NCI-H510A (cell line): ENCODE results near the gene BCL6.
"Not testable (repeated sequence)": the region's sequence is repeated elsewhere in the genome, so short reads cannot be mapped to it uniquely, and the experiment has no call there.

ENCODE experiments used
- DNase-seq: peaks from one replicate; lab custom pipeline; 2025; lab: John Stamatoyannopoulos, UW

Gene BCL6

GRCh38 chr3:187713504-187713903 is 31.8 kb downstream of the BCL6 start:
- DNase-seq: no peak

DNA sequence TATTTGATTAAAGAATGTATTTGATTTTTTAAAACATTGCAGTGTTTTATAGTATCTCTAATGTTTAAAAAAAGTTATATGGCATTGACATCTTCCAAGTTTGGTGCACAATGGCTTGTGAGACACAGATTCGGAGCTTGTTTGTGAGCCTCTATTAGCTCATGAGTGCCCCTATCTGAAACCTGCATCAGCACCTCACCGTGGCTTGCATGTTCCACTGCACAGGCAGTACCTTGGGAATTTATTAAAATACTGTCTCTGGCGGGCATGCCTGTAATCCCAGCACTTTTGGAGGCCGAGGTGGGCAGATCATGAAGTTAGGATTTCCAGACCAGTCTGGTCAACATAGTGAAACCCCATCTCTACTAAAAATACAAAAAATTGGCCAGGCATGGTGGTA is 36.1 kb downstream of the BCL6 start:
- no peak for DNase-seq

- DNase-seq: no peak
These were observed 36.6 kb downstream of the BCL6 start for GRCh38 chr3:187708696-187709095.

- DNase-seq: no peak
These were observed 38.3 kb downstream of the BCL6 start for GRCh38 chr3:187706971-187707370.

GRCh38 chr3:187705164-187705563 is 40.1 kb downstream of the BCL6 start:
- DNase-seq: no peak

DNA sequence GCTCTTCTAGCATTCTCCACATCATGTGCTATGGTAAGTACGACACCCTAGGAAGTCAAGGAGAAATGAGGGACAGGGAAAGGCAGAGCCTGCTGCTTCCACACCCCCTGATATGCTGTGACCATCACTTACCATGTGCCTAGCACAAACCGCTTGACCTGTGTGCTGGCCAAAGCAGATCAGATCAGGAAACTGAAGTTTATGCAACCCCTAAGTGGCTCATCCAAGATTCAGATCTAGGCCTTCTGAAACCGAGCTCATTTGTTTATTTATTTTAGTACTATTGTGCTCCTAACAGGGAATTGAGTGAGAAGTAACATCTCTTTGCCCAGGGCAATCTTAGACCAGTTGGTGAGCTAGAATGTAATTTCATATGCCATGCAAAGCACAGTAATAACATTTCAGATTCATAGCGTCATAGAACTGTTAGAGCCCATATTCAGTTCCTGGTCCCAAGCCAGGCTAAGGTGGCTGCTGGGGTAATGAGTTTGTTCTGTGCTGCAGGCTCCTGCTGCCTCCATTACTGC is 42.7 kb downstream of the BCL6 start, which contains the start of gene RTP2:
TSS of gene RTP2 (minus strand) at position 51 of the 527 bp plus-strand sequence. CDS start 429 bp downstream, outside the sequence.
- no peak for DNase-seq

- no peak for DNase-seq
These were observed 45.0 kb downstream of the BCL6 start for GRCh38 chr3:187700249-187700648.

DNA sequence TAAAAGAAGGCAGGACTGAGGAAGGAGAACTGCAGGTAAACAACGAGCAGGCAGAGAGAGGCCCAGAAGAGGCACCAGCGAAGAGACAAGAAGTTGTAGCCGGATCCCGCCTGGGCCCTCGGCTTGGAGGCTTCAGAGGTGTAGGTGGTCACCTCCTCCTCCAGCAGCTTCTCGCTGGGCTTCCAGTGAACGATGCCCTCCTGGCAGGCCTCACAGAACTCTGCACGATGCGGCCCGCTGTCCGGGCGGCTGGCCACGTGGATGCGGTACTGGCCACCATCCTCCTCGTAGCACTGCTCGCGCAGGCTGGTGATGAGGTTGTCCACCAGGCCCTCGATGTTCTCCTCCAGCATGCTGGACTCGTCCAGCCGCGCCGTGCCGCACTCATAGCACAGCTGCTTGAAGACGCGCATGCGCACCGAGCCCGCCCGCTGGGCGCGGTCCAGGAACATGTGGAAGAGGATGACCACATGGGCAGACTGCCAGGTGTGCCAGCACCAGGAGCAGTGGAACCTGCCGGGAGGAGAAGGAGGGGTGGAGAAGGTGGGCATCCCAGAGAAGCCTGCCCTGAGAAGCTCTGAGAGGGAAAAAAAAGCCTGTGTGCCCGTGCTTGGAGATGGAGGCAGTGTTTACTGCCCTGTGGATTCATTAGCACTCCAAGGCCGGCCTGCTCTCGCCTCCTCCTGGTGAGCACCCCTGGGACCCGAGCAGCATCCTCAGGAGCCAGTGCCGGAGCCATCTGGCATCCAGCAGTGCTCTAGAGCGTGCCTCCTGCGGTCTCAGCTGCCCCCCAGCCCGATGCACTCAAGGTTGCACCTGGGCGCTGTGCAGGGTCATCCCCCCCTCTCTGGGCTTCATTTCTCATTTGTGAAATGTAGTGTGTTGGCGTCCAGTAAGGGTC is 46.5 kb downstream of the BCL6 start:
- DNase-seq: no peak

DNA sequence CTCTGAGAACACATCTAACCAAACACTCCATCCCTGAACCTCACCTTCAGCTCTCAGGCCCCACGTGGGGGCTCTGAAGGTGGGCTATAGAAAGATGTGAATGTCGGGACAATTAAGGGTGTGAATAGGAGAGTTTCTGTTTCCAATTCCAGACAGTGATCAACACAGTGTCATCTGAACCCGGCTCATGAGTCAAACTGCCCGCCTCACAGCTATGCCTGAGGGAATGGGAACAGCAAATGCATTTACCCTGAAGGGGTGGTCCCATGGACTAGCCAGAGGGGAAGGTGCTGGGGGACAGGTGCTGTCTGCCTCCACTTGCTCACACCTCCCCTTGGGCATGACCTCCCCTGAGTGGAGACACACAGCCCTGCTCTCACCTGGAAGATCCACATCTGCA is 49.2 kb downstream of the BCL6 start:
- no peak for DNase-seq

DNA sequence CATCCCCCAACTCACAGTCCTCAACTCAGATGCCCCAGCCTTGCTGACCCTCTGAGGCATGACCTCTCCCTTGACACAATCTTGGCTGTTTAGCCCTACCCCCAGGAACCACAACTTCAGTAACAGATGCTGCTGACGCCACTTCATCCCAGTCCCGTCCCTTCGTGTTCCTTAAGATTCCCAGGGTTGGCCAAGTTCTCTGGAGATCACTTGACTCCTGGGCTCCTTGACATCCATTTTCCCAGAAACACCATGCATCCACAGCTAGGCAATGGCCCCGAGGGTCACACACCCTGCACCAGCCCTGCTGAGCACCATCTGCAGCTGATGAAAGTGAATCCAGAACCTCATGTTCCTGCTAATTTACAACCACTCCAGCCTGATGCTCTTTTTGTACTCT is 49.8 kb downstream of the BCL6 start:
- DNase-seq: no peak

DNA sequence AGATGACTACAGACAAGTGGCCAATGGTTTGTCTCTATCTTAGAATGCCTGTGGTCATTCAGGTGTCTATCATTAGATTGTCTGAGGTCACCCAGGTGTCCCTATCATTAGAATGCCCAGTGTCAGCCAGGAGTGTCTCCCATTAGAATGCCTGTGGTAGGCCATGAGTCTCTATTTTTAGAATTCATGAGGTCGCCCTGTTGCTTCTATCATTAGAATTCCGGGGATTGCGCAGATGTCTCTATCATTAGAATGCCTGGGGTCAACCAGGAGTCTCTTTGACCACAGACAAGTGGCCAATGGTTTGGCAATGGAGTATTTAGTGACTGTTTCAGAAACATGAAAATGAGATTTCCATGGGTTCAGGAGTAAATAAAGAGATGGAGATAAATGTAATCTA is 50.5 kb downstream of the BCL6 start:
- no peak for DNase-seq

GRCh38 chr3:187693431-187693830 is 51.8 kb downstream of the BCL6 start:
- DNase-seq: no peak

GRCh38 chr3:187689984-187690383 is 55.3 kb downstream of the BCL6 start:
- no peak for DNase-seq

DNA sequence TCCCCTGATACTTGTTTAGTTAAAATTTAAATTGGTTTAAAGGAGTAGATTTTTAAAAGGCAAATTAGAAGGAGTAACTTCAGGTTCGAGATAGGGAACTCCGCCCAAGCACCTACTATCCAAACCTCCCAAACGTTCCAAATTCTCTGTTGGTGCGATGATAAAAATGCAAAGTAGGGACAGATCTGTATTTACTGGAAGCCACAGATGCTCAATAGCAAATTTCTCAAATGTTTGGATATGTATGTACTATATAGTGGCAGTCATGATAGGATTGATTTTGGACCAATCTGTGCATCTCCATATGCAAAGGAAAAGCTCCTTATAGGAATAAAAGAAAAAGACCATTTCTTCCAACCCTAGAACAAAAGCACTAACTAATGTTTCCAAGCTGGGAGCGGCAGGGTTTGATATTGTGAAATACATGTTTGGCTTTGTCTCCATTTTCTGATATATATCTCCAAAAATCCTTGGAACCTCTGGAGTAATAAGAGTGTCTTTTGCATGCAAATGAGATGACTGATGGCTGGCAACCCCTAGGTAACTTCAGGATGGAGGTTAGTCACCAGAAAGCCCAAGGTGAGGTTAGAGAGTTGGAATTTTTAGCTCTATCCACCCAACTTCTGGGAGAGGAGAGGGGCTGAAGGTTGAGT is 58.5 kb downstream of the BCL6 start:
- no peak for DNase-seq

DNA sequence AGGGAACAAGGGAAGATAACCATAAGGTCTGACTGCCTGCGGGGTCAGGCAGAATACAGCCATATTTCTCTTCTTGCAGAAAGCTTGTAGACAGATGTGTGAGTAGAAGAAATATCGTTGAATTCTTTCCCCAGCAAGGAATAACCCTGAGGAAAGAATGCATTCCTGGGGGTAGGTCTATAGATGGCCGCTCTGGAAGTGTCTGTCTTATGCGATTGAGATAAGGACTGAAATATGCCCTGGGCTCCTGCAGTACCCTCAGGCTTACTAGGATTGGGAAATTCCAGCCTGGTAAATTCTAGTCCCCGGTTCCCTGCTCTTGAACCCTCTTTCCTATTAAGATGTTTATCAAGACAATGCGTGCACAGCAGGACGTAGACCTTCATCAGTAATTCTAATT is 59.3 kb downstream of the BCL6 start:
- DNase-seq: no peak

DNA sequence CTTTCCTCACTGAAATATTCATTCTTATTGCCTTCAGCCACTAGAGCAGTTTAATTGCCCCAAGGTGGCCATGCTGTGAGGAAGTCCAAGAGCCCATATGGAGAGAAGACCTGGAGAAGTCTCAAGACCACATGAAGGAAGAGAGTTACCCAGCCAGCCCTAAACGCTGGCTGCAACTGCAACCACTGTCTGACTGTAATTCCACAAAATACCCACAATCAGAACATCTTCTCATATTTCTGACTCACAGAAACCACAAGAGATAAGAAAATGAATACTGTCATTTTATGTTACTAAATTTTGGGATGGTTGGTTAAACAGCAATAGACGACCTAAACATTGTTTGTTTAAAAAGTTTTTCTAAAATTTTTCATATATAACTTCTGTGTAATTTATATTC is 60.4 kb downstream of the BCL6 start:
- no peak for DNase-seq

GRCh38 chr3:187684444-187684843 is 60.8 kb downstream of the BCL6 start:
- DNase-seq: no peak

- DNase-seq: not testable (repeated sequence)
These were observed 63.5 kb downstream of the BCL6 start for GRCh38 chr3:187681756-187682155.

GRCh38 chr3:187679638-187680396 is 65.5 kb downstream of the BCL6 start:
- peak; percentile 41 for DNase-seq

- DNase-seq: peak; percentile 26
These were observed 66.5 kb downstream of the BCL6 start for GRCh38 chr3:187678726-187679268.

DNA sequence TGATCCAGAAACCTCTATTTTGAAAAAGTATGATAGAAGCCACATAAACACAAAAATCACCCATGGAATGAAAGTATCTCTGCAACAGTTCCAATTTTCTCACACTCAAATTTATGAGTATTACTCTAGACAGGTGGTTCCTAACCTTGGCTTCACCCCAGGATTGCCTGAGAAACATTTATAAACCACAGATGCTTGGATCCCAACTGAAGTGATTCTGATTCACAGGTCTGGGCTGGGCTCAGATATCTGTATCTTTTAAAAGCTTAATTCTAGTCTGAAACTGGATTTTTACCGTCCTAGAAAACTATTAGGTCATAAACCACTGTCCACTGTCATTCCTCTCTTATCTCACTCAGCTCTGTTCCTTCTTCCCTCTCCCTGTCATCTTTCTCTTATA is 67.7 kb downstream of the BCL6 start:
- DNase-seq: no peak

DNA sequence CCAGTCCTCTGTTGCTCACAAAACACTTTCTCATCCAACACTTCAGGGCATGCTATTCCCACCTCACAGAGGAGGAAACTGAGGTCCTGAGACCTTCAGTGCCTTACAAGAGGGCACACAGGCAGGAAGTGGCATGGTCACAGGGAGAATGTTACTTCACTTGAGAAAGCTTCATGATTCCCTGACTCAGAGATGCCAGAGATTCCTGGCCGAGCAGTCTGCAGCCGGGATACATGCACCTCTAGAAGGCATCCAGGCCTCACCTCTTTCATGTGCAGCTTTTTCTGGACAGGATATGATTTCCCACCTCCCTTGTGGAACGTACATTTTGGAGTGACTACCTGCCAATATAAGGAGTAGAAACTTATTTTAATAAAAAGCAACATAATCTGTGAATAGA is 72.3 kb downstream of the BCL6 start:
- DNase-seq: no peak
